HCT116 (cell line): ENCODE data around the gene SMCO4. TPM values are rescaled to one million over a fixed set of nuclear protein-coding genes. Genes with fewer than 3 reads are reported as not detected.

ENCODE experiments used
- ATAC-seq: fragments of 200-7000 bp; cut with Tn5 transposase; 2 replicates; pipeline ENCODE4 v1.9.1; 2020; ENCODE audit warnings: mild to moderate bottlenecking, moderate library complexity
- BruUV-seq: library from RNA; stranded (reverse); fragments of 400-500 nt; replicated peaks from 2 replicates; lab custom pipeline; 2021; lab: Mats Ljungman, UMichigan
- CTCF ChIA-PET: fragments of 300-600 bp; sonication (Branson Sonifier 250); formaldehyde crosslinking; loops from one replicate; lab custom pipeline; 2021; ENCODE audit warnings: antibody characterized with exemption; lab: Charles Lee
- POLR2A ChIA-PET: fragments of 300-600, 350-600 bp; sonication (Branson Sonifier 250); formaldehyde crosslinking; loops from one replicate; lab custom pipeline; 2021; ENCODE audit warnings: antibody characterized with exemption; lab: Charles Lee
- RAD21 ChIA-PET, 2 experiments: fragments of 300-600 bp; sonication (Branson Sonifier 250); formaldehyde crosslinking; loops; one replicate each; lab custom pipeline; 2023; ENCODE audit warnings: low total read pairs in 2 of 2; ENCODE audit not compliant: uncharacterized antibody in 2 of 2, unreplicated experiment in 2 of 2, low non-redundant PET in 1 of 2; lab: Charles Lee
- DNase-seq: peaks from one replicate; pipeline ENCODE4 v3.0.0-alpha.2; 2010; ENCODE audit warnings: low read depth, low spot score
- H2AFZ ChIP-seq: fragments of 200-600 bp; shearing (Covaris generic), sonication (generic); 2 replicates; pipeline ENCODE4 v1.6.1; 2017; ENCODE audit warnings: low read depth, mixed run types, mixed read lengths, antibody characterized with exemption, low read length; ENCODE audit not compliant: poor library complexity, severe bottlenecking
- H3K27ac ChIP-seq: 2 replicates; pipeline ENCODE4 v1.5.1; 2012; ENCODE audit warnings: low read depth, low read length
- H3K27me3 ChIP-seq: fragments of 200-600 bp; sonication (generic); 2 replicates; pipeline ENCODE4 v1.6.1; 2016; ENCODE audit warnings: mixed run types, low read length, mixed read lengths; ENCODE audit not compliant: insufficient read depth
- H3K36me3 ChIP-seq, 2 experiments: fragments of 200-500 bp in 1 of 2; fragments of 200-600 bp in 1 of 2; sonication (Bioruptor generic) in 1 of 2; sonication (generic) in 1 of 2; 2 replicates each; pipeline versions ENCODE4 v1.5.1 to v1.6.1; 2014 to 2016; ENCODE audit warnings: low read length in 2 of 2, inconsistent platforms in 1 of 2, mixed read lengths in 1 of 2, mixed run types in 1 of 2; ENCODE audit not compliant: insufficient read depth in 2 of 2, control insufficient read depth in 1 of 2
- H3K4me1 ChIP-seq, 2 experiments: fragments of 200-600 bp in 1 of 2; sonication (generic) in 1 of 2; 2 replicates each; pipeline versions ENCODE4 v1.5.1 to v1.6.1; 2012 to 2017; ENCODE audit warnings: low read length in 2 of 2, inconsistent platforms in 1 of 2, mild to moderate bottlenecking in 1 of 2, mixed read lengths in 1 of 2, mixed run types in 1 of 2, moderate library complexity in 1 of 2; ENCODE audit not compliant: insufficient read depth in 2 of 2, control insufficient read depth in 1 of 2
- H3K4me2 ChIP-seq: fragments of 200-600 bp; sonication (generic); 2 replicates; pipeline ENCODE4 v1.6.1; 2017; ENCODE audit warnings: mixed run types, low read length, mixed read lengths
- H3K4me3 ChIP-seq, 2 experiments: fragments of 200-600 bp in 1 of 2; sonication (generic) in 1 of 2; replicated peaks in 1 of 2; 2 replicates each; pipeline ENCODE4 v1.5.1; 2011 to 2016; ENCODE audit warnings: low read length in 2 of 2, control low read depth in 1 of 2, low read depth in 1 of 2, mild to moderate bottlenecking in 1 of 2, mixed read lengths in 1 of 2, mixed run types in 1 of 2
- H3K79me2 ChIP-seq: fragments of 200-600 bp; sonication (generic); 2 replicates; pipeline ENCODE4 v1.6.1; 2017; ENCODE audit warnings: mild to moderate bottlenecking, mixed run types, low read length, moderate library complexity, mixed read lengths; ENCODE audit not compliant: insufficient read depth
- H3K9ac ChIP-seq: fragments of 200-600 bp; sonication (generic); 2 replicates; pipeline ENCODE4 v1.6.1; 2016; ENCODE audit warnings: low read length, mixed read lengths
- H3K9me2 ChIP-seq: fragments of 200-600 bp; sonication (generic), shearing (Covaris generic); 2 replicates; pipeline ENCODE4 v1.6.1; 2017; ENCODE audit warnings: mixed run types, mild to moderate bottlenecking, moderate library complexity; ENCODE audit not compliant: insufficient read depth
- H3K9me3 ChIP-seq, 2 experiments: fragments of 200-500 bp in 1 of 2; fragments of 200-600 bp in 1 of 2; sonication (Bioruptor generic) in 1 of 2; sonication (generic) in 1 of 2; 2 replicates each; pipeline ENCODE4 v1.6.1; 2014 to 2017; ENCODE audit warnings: low read length in 2 of 2, mixed read lengths in 2 of 2, inconsistent platforms in 1 of 2, low read depth in 1 of 2, mild to moderate bottlenecking in 1 of 2, mixed run types in 1 of 2, moderate library complexity in 1 of 2; ENCODE audit not compliant: control insufficient read depth in 1 of 2, insufficient read depth in 1 of 2
- H4K20me1 ChIP-seq: fragments of 200-600 bp; sonication (generic), shearing (Covaris generic); 2 replicates; pipeline ENCODE4 v1.6.1; 2017; ENCODE audit warnings: mixed run types, mild to moderate bottlenecking, moderate library complexity; ENCODE audit not compliant: insufficient read depth
- ATF3 ChIP-seq: IDR thresholded peaks from 2 replicates; pipeline ENCODE4 v1.6.1; 2012
- CEBPB ChIP-seq: IDR thresholded peaks from 2 replicates; pipeline ENCODE4 v1.6.1; 2012; ENCODE audit warnings: low read depth
- CTCF ChIP-seq, 3 experiments: fragments of 200-600 bp in 1 of 3; sonication (generic) in 1 of 3; IDR thresholded peaks in 2 of 3; conservative IDR thresholded peaks in 1 of 3; 2 replicates each; pipeline ENCODE4 v1.5.1; 2012 to 2017; ENCODE audit warnings: low read depth in 2 of 3, low read length in 2 of 3, antibody characterized with exemption in 1 of 3, borderline replicate concordance in 1 of 3, control low read depth in 1 of 3, mild to moderate bottlenecking in 1 of 3, mixed read lengths in 1 of 3, mixed run types in 1 of 3, moderate library complexity in 1 of 3; ENCODE audit not compliant: insufficient read depth in 1 of 3
- EGR1 ChIP-seq: IDR thresholded peaks from 2 replicates; pipeline ENCODE4 v1.6.1; 2012; ENCODE audit warnings: low read depth
- ELF1 ChIP-seq: IDR thresholded peaks from 2 replicates; pipeline ENCODE4 v1.6.1; 2012; ENCODE audit warnings: low read depth, borderline replicate concordance
- EZH2 ChIP-seq: fragments of 200-600 bp; sonication (generic); IDR thresholded peaks from 2 replicates; pipeline ENCODE4 v1.6.1; 2017; ENCODE audit warnings: antibody characterized with exemption, mixed run types
- FOSL1 ChIP-seq: IDR thresholded peaks from 2 replicates; pipeline ENCODE4 v1.6.1; 2012; ENCODE audit warnings: low read depth
- JUND ChIP-seq: IDR thresholded peaks from 2 replicates; pipeline ENCODE4 v1.6.1; 2012
- POLR2A ChIP-seq: IDR thresholded peaks from 2 replicates; pipeline ENCODE4 v1.7.0; 2011; ENCODE audit warnings: borderline replicate concordance; ENCODE audit not compliant: insufficient read depth, insufficient read length; ENCODE audit errors: extremely low read depth
- RAD21 ChIP-seq: IDR thresholded peaks from 2 replicates; pipeline ENCODE4 v1.6.1; 2012; ENCODE audit warnings: low read depth, mild to moderate bottlenecking
- REST ChIP-seq: IDR thresholded peaks from 2 replicates; pipeline ENCODE4 v1.6.1; 2012; ENCODE audit warnings: low read depth
- SIN3A ChIP-seq: IDR thresholded peaks from 2 replicates; pipeline ENCODE4 v1.6.1; 2012; ENCODE audit warnings: low read depth
- SP1 ChIP-seq: IDR thresholded peaks from 2 replicates; pipeline ENCODE4 v1.6.1; 2012; ENCODE audit warnings: low read depth
- SRF ChIP-seq: IDR thresholded peaks from 2 replicates; pipeline ENCODE4 v1.6.1; 2012; ENCODE audit warnings: low read depth
- YY1 ChIP-seq: IDR thresholded peaks from 2 replicates; pipeline ENCODE4 v1.6.1; 2011; ENCODE audit warnings: low read length, low read depth, moderate library complexity, mild to moderate bottlenecking; ENCODE audit not compliant: insufficient replicate concordance; ENCODE audit errors: extremely low read depth
- ZFX ChIP-seq: fragments of 450-650 bp; IDR thresholded peaks from 2 replicates; pipeline ENCODE4 v1.6.1; 2017
- ZNF274 ChIP-seq: fragments of 200-500 bp; sonication (Bioruptor generic); IDR thresholded peaks from 2 replicates; pipeline ENCODE4 v1.6.1; 2014; ENCODE audit warnings: mild to moderate bottlenecking, low read depth, low read length, inconsistent platforms
- intact Hi-C: fragments of 100-400 bp; cut with micrococcal nuclease; formaldehyde crosslinking; loops from 2 replicates; pipeline ENCODE4 v1.10.0; 2022
- total RNA-seq: library from RNA; stranded (reverse); gene quantifications from one replicate; pipeline ENCODE4 v1.2.1, GENCODE V29; 2021; ENCODE audit not compliant: unreplicated experiment

The SMCO4 gene
- total RNA-seq, 1 experiment from 2014 or later, result 23.1 TPM

GRCh38 chr11:93480756-93481155 is 62.4 kb downstream of the SMCO4 start:
- intact Hi-C loops, result no loop called here
- no peaks in the 10 kb centered on the region for H3K36me3 ChIP-seq
- H3K79me2 ChIP-seq, result no peaks in the 10 kb centered on the region
- no peak overlapping the region for H3K9ac ChIP-seq
- no TSS peak for BruUV-seq
- no peaks in the 10 kb centered on the region for H3K4me1 ChIP-seq
- no peaks in the 10 kb centered on the region for H3K9me2 ChIP-seq
- no peaks in the 10 kb centered on the region for H4K20me1 ChIP-seq
- no peak overlapping the region for H3K27ac ChIP-seq
- H3K4me3 ChIP-seq, result no peak overlapping the region
- no peak for TF ChIP-seq ELF1
- TF ChIP-seq SIN3A, result no peak
- no peak for TF ChIP-seq CTCF (IDR thresholded peaks at IDR 0.05 in 2 of 3, conservative IDR thresholded peaks at IDR 0.05 in 1 of 3; ENCODE audit: borderline replicate concordance in 1 of 3, insufficient read depth in 1 of 3, low read depth in 2 of 3, low read length in 2 of 3)
- no peak for TF ChIP-seq ATF3
- no peak for TF ChIP-seq SRF
- CTCF ChIA-PET, result no interaction called here
- no peak overlapping the region for H2AFZ ChIP-seq
- H3K4me2 ChIP-seq, result no peak overlapping the region
- RAD21 ChIA-PET, result no interaction called here
- POLR2A ChIA-PET, result no interaction called here
- no peak for ATAC-seq
- H3K9me3 ChIP-seq, result no peaks in the 10 kb centered on the region
- no peak for DNase-seq
- no peaks in the 10 kb centered on the region for H3K27me3 ChIP-seq

- no peak overlapping the region for H2AFZ ChIP-seq
- DNase-seq, result no peak
- no peaks in the 10 kb centered on the region for H3K79me2 ChIP-seq
- CTCF ChIA-PET, result no interaction called here
- intact Hi-C loops, result no loop called here
- no peaks in the 10 kb centered on the region for H3K4me1 ChIP-seq
- no peak for ATAC-seq
- no peaks in the 10 kb centered on the region for H3K9me2 ChIP-seq
- H3K27ac ChIP-seq, result no peak overlapping the region
- no peak overlapping the region for H3K4me3 ChIP-seq
- no peaks in the 10 kb centered on the region for H3K27me3 ChIP-seq
- RAD21 ChIA-PET, result no interaction called here
- no TSS peak for BruUV-seq
- H3K36me3 ChIP-seq, result no peaks in the 10 kb centered on the region
- H3K9ac ChIP-seq, result no peak overlapping the region
- POLR2A ChIA-PET, result no interaction called here
- H4K20me1 ChIP-seq, result no peaks in the 10 kb centered on the region
- no peak overlapping the region for H3K4me2 ChIP-seq
- H3K9me3 ChIP-seq, result no peaks in the 10 kb centered on the region
- TF ChIP-seq CEBPB, result no peak
- no peak for TF ChIP-seq SIN3A
- no peak for TF ChIP-seq YY1
- no peak for TF ChIP-seq ZFX
- TF ChIP-seq SP1, result no peak
- no peak for TF ChIP-seq EZH2
- TF ChIP-seq JUND, result no peak
- TF ChIP-seq POLR2A, result no peak
- no peak for TF ChIP-seq FOSL1
- TF ChIP-seq ATF3, result no peak
- no peak for TF ChIP-seq RAD21
- no peak for TF ChIP-seq EGR1
- no peak for TF ChIP-seq ZNF274
- TF ChIP-seq REST, result no peak
Measured at GRCh38 chr11:93480256-93480655, 62.9 kb downstream of the SMCO4 start.
